GM23248 (cell line): Measurements from ENCODE around the gene CREB5.

Experiments
- EZH2 ChIP-seq: fragments of 200-600 bp; sonication (generic); IDR thresholded peaks from 2 replicates; pipeline ENCODE4 v1.6.1; 2018; ENCODE audit warnings: antibody characterized with exemption, mild to moderate bottlenecking; ENCODE audit not compliant: insufficient read depth, poor library complexity, severe bottlenecking
- EZH2phosphoT487 ChIP-seq: fragments of 200-600 bp; sonication (generic); IDR thresholded peaks from 2 replicates; pipeline ENCODE4 v1.6.1; 2018; ENCODE audit warnings: antibody characterized with exemption, moderate library complexity, mild to moderate bottlenecking, low read depth; ENCODE audit not compliant: insufficient read depth

- TF ChIP-seq EZH2 (no peak), EZH2phosphoT487 (no peak)
Observed at GRCh38 chr7:28533731-28534531, 121.6 kb downstream of the CREB5 start.
